Tibial nerve (tissue), 4 donors: ENCODE data around the gene EPN3. TPM values are rescaled to one million over a fixed set of nuclear protein-coding genes. Genes with fewer than 3 reads are reported as not detected.

Experiments
- DNase-seq, 2 donors: peaks; one replicate each; pipeline ENCODE4 v3.0.0-alpha.2; 2019; ENCODE audit warnings: low spot score in 2 of 2
- H3K27ac ChIP-seq, 4 donors: fragments of 200-600 bp; sonication (generic) in 3 of 4; one replicate each; pipeline ENCODE4 v1.5.1; 2017 to 2019; ENCODE audit warnings: mild to moderate bottlenecking in 1 of 4
- H3K27me3 ChIP-seq, 2 donors: fragments of 200-600 bp; sonication (generic) in 1 of 2; one replicate each; pipeline versions ENCODE4 v1.5.1 to v1.6.0; 2017 to 2019
- H3K36me3 ChIP-seq, 3 donors: fragments of 200-600 bp; sonication (generic); one replicate each; pipeline ENCODE4 v1.5.1; 2018 to 2019
- H3K4me1 ChIP-seq, 4 donors: fragments of 200-600 bp; sonication (generic) in 3 of 4; one replicate each; pipeline ENCODE4 v1.5.1; 2017 to 2019
- H3K4me3 ChIP-seq, 4 donors: fragments of 200-600 bp; sonication (generic) in 3 of 4; one replicate each; pipeline ENCODE4 v1.5.1; 2017 to 2019; ENCODE audit warnings: mild to moderate bottlenecking in 1 of 4, moderate library complexity in 1 of 4
- H3K9me3 ChIP-seq, 4 donors: fragments of 200-600 bp; sonication (generic) in 3 of 4; one replicate each; pipeline ENCODE4 v1.5.1; 2017 to 2019
- EP300 ChIP-seq, 2 donors: sonication (generic); formaldehyde crosslinking; IDR thresholded peaks; one replicate each; pipeline ENCODE4 v1.6.1; 2017; ENCODE audit warnings: antibody characterized with exemption in 2 of 2, mild to moderate bottlenecking in 1 of 2
- POLR2A ChIP-seq, 2 donors: fragments of 450-650 bp; IDR thresholded peaks; one replicate each; pipeline ENCODE4 v1.6.1; 2017; ENCODE audit warnings: antibody characterized with exemption in 2 of 2, mild to moderate bottlenecking in 2 of 2, moderate library complexity in 2 of 2
- WGBS, 2 donors: methylation state at CpG; one replicate each; pipeline ENCODE4 v1.1.5; 2018; 5-methylcytosine and 5-hydroxymethylcytosine counted together
- total RNA-seq, 4 donors: library from RNA; depleted of rRNA; stranded (reverse); fragments of >200 nt; gene quantifications; one replicate each; pipeline ENCODE4 v1.1.0, GENCODE V29; 2016
- TF ChIP-seq, protein P1 (sequence below), 5 experiments: fragments of 200-600 bp in 3 of 5; fragments of 450-650 bp in 2 of 5; sonication (generic) in 3 of 5; IDR thresholded peaks; one replicate each; pipeline ENCODE4 v1.5.1; 2016 to 2019; ENCODE audit warnings: antibody characterized with exemption in 5 of 5, mild to moderate bottlenecking in 3 of 5, moderate library complexity in 2 of 5

The EPN3 gene
- total RNA-seq, 4 donors from 2014 or later: 0.22 to 0.42 TPM; not detected in 2

DNA sequence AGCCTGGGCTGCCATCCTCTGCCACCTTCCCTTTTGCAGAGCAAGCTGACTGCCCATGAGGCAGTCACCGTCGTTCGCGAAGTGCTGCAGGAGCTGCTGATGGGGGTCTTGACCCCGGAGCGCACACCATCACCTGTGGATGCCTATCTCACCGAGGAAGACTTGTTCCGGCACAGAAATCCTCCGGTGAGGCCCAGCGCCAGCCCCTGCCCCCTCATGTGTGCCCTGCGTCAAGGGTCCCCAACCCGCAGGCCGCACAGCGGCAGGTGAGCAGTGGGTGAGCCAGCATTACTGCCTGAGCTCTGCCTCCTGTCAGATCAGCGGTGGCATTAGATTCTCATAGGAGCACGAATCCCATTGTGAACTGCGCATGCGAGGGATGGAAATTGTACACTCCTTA is 7.7 kb upstream of the EPN3 start:
- Histone ChIP-seq H3K4me3 (no peak overlapping the region), H3K4me1 (no peaks in the 10 kb centered on the region), H3K27me3 (peaks cover 0 to 11% of the 10 kb centered on the region in 2 donors), H3K27ac (no peak overlapping the region), H3K36me3 (no peaks in the 10 kb centered on the region), H3K9me3 (no peaks in the 10 kb centered on the region)
- no peak for DNase-seq
- WGBS, 2 donors: 90 to 96% methylated on average over 10 to 18 of the region's 18 CpGs
- TF ChIP-seq, protein P1, sequence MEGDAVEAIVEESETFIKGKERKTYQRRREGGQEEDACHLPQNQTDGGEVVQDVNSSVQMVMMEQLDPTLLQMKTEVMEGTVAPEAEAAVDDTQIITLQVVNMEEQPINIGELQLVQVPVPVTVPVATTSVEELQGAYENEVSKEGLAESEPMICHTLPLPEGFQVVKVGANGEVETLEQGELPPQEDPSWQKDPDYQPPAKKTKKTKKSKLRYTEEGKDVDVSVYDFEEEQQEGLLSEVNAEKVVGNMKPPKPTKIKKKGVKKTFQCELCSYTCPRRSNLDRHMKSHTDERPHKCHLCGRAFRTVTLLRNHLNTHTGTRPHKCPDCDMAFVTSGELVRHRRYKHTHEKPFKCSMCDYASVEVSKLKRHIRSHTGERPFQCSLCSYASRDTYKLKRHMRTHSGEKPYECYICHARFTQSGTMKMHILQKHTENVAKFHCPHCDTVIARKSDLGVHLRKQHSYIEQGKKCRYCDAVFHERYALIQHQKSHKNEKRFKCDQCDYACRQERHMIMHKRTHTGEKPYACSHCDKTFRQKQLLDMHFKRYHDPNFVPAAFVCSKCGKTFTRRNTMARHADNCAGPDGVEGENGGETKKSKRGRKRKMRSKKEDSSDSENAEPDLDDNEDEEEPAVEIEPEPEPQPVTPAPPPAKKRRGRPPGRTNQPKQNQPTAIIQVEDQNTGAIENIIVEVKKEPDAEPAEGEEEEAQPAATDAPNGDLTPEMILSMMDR (IDR thresholded peaks at IDR 0.05): no peak
- TF ChIP-seq EP300 (IDR thresholded peaks at IDR 0.05) (no peak), POLR2A (IDR thresholded peaks at IDR 0.05) (no peak)

DNA sequence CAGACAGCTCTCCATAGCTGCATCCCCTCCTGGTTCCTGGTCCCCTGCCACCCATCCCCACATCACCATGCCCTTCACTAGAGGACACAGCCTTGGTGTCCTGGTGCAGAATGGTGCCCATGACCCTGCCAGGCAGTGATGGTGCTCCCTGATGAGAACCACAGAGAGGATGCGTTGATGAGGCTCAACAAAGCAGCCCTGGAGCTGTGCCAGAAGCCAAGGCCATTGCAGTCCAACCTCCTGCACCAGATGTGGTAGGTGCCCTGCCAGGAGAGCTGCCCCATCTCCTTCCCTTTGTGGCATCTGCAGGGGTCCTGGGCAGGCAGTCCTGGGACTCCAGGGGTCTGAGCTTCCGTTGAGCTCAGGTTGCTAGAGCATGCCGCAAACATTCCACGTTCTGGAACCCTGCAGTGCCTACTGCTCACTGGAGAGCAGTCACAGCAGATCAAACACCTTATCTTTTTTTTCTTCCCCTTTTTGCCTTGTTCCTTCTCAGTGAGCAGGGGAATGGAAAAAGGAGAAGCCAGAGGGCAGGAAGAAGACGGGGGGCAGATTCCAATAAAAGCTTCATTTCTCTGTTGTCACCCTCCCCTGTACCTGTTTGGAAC is 5.3 kb upstream of the EPN3 start:
- Histone ChIP-seq H3K4me1 (peaks cover 0 to 3% (median under 1%) of the 10 kb centered on the region in 4 donors), H3K36me3 (no peaks in the 10 kb centered on the region), H3K9me3 (no peaks in the 10 kb centered on the region), H3K4me3 (no peak overlapping the region), H3K27ac (no peak overlapping the region), H3K27me3 (peaks cover 0 to 34% of the 10 kb centered on the region in 2 donors)
- TF ChIP-seq EP300 (IDR thresholded peaks at IDR 0.05): no peak
- TF ChIP-seq POLR2A (IDR thresholded peaks at IDR 0.05): no peak
- TF ChIP-seq, protein P1 (IDR thresholded peaks at IDR 0.05): no peak
- DNase-seq: no peak
- 45 to 46% methylated on average over 4 to 5 of the region's 5 CpGs for WGBS, 2 donors

DNA sequence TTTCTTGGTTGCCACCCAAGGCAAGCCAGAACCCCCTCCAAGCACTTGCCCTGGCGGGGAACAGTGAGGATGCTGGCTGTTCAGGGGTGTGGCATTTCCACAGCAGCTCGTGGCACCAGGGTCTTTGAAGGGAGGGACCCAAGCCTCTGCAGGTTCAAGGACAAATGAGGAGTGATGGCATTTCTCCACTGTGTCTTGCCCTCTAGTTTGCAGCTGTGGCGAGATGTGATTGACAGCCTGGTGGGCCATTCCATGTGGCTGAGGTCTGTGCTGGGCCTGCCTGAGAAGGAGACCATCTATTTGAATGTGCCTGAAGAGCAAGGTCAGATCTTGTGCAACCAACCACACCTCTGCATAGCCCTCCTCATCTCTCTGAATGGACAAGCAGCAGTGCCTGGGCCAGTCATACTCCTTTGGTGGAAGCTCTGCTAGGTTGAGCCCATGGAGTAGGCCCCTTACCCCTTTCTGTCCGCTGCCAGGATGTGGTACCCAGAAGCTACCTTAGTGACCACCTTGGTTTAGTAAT is 4.5 kb upstream of the EPN3 start:
- H3K27me3 ChIP-seq: peaks cover 0 to 42% of the 10 kb centered on the region in 2 donors
- TF ChIP-seq, protein P1 (IDR thresholded peaks at IDR 0.05): no peak
- TF ChIP-seq EP300 (IDR thresholded peaks at IDR 0.05): no peak
- TF ChIP-seq POLR2A (IDR thresholded peaks at IDR 0.05): no peak
- H3K36me3 ChIP-seq: no peaks in the 10 kb centered on the region
- peaks cover 0 to 10% (median 7%) of the 10 kb centered on the region in 4 donors for H3K4me1 ChIP-seq
- no peak for DNase-seq
- WGBS, 2 donors: 47 to 50% methylated on average over 4 of the region's 4 CpGs
- no peak overlapping the region for H3K27ac ChIP-seq
- H3K9me3 ChIP-seq: no peaks in the 10 kb centered on the region
- H3K4me3 ChIP-seq: no peak overlapping the region

DNA sequence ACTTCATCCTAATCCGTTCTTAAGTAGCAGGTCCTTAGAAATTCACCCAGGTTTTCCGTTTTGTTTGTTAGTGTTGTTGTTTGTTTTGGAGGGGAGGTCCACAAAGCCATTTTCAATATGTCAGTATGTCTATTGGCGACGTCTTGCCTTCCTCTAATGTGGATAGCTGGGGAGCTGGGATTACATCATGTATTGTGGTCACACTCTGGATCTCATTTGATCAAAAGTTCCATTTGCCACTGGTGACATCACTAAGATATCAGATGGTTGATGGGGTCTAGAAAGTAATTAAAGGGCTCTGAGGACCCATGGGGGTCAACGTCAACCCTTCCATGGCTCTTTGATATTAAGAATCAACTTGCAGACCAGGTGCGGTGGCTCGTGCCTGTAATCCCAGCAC is 2.7 kb upstream of the EPN3 start:
- no peak overlapping the region for H3K27ac ChIP-seq
- TF ChIP-seq, protein P1 (IDR thresholded peaks at IDR 0.05): no peak
- TF ChIP-seq EP300 (IDR thresholded peaks at IDR 0.05): no peak
- TF ChIP-seq POLR2A (IDR thresholded peaks at IDR 0.05): no peak
- DNase-seq: no peak
- H3K4me1 ChIP-seq: peaks cover 0 to 28% (median 17%) of the 10 kb centered on the region in 4 donors
- no peaks in the 10 kb centered on the region for H3K36me3 ChIP-seq
- 85 to 90% methylated on average over 7 of the region's 7 CpGs for WGBS, 2 donors
- H3K27me3 ChIP-seq: peaks cover 0 to 51% of the 10 kb centered on the region in 2 donors
- H3K9me3 ChIP-seq: no peaks in the 10 kb centered on the region
- H3K4me3 ChIP-seq: no peak overlapping the region

DNA sequence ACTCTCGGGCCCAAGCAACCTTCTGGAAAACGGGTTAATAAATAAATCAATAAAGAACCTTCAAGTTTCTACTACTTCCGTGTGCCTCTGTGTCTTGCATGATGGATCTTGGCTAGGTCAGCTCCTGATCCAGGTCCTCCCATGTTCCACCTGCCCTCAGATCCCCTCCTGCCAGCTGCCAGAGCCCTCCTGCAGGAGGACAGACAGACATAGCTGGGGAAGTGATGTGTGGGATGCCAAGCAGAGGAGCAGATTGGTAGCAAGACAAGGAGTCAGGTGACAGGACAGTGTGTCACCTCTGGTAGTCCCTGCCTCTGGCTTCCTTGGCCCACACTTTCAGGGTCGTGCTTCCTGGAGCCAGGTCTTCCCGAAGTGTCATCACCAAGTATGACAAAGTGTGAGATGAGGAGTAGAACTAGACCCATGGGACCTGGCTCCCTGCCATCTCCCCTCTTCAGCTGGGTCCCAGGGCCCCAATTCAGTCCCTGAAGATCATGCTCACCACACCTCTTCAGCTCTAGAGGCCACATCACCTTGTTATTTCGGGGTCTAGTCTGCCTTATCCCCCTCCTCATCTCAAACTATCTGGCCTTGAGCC is 1.0 kb upstream of the EPN3 start:
- H3K27ac ChIP-seq: no peak overlapping the region
- TF ChIP-seq, protein P1 (IDR thresholded peaks at IDR 0.05): no peak
- TF ChIP-seq EP300 (IDR thresholded peaks at IDR 0.05): no peak
- no peak for TF ChIP-seq POLR2A (IDR thresholded peaks at IDR 0.05)
- no peak overlapping the region for H3K4me3 ChIP-seq
- peaks cover 0 to 51% of the 10 kb centered on the region in 2 donors for H3K27me3 ChIP-seq
- 57 to 68% methylated on average over 6 of the region's 6 CpGs for WGBS, 2 donors
- H3K9me3 ChIP-seq: no peaks in the 10 kb centered on the region
- DNase-seq: no peak
- H3K4me1 ChIP-seq: peaks cover 0 to 28% (median 17%) of the 10 kb centered on the region in 4 donors
- no peaks in the 10 kb centered on the region for H3K36me3 ChIP-seq
